Aortic smooth muscle cell (primary cell): ENCODE data around the gene LRRC52. TPM values are rescaled to one million over a fixed set of nuclear protein-coding genes. Genes with fewer than 3 reads are reported as not detected.

ENCODE experiments used
- total RNA-seq: library from RNA; depleted of rRNA; stranded (reverse); fragments of >200 nt; gene quantifications from 2 replicates; pipeline ENCODE4 v1.2.3, GENCODE V29; 2014

Gene LRRC52
- not detected in 2 replicates for total RNA-seq

DNA sequence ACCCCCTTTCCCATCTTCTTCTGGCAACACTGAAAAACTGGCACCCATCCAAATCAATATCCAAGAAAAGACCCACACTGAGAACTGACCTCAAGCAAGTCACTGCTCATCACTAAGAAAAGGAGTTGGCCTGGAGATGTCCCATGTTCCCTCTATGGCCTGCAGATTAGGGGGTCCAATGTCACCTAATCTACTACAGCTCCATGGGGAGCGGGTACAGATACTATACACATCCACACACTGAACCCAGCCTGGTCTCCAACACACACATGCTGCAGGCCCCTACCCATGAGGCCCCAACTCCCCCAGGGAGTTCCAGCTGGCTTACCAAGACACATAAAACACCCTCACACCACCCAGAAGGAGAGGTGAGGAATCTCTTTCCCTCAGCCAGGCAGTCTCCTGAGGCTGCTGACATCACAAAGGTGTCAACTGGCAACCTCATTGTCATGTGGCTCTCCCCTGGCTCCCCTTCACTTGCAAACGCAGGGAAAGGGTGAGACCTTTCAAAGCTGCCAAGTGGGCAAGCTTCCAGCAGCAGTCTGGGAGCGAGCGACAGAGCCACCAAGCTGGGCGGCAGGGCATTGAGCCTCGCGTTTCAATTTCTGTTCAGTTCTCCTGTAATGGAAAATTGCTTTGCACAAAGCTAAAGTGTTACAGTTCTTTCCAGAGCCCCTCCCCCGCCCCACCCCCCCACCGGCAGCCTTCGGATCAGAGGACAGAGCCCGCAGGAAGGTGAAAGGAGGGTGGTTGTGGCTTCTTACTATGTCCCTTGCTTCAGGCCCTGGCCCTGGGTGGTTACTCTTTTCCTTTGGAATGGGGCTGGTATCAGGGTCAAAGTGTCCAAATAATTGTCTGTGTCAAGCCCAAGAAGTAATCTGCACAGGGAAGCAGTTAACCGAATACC lies at the start of gene LRRC52:
LRRC52 (plus strand) TSS at position 469 of the 907 bp plus-strand sequence; CDS start at position 766, 297 bp downstream.

Other genes with a start within 250 kb of the LRRC52 start
- gene LMX1A, start 187.3 kb upstream of the LRRC52 start, total RNA-seq = not detected in 2 replicates
- 0.13 TPM in 1 of 2 replicates, not detected in the other for gene RXRG, start 98.9 kb upstream of the LRRC52 start, total RNA-seq
- 188 and 201 TPM in 2 replicates for gene MGST3, start 87.2 kb downstream of the LRRC52 start, total RNA-seq
- 89.6 and 112 TPM in 2 replicates for gene ALDH9A1, start 154.6 kb downstream of the LRRC52 start, total RNA-seq
- gene TMCO1, start 224.9 kb downstream of the LRRC52 start, total RNA-seq = 70.9 and 72.8 TPM in 2 replicates